Calu3 (cell line): ENCODE data around the gene HBEGF. TPM values are rescaled to one million over a fixed set of nuclear protein-coding genes. Genes with fewer than 3 reads are reported as not detected.

ENCODE experiments used
- BruUV-seq: library from RNA; stranded (reverse); fragments of 400-500 nt; replicated peaks from 2 replicates; lab custom pipeline; 2021; lab: Mats Ljungman, UMichigan
- CTCF ChIA-PET: fragments of 300-600 bp; sonication (Branson Sonifier 250); formaldehyde crosslinking; loops from one replicate; lab custom pipeline; 2022; ENCODE audit warnings: antibody characterized with exemption; lab: Charles Lee
- DNase-seq: peaks from one replicate; pipeline ENCODE4 v3.0.0; 2022
- H3K27ac Mint-ChIP-seq: one replicate; pipeline ENCODE4 v1.8.0; 2022; ENCODE audit warnings: mixed read lengths; ENCODE audit not compliant: unreplicated experiment
- H3K27me3 Mint-ChIP-seq: one replicate; pipeline ENCODE4 v1.8.0; 2022; ENCODE audit warnings: mixed read lengths; ENCODE audit not compliant: unreplicated experiment
- H3K36me3 Mint-ChIP-seq: one replicate; pipeline ENCODE4 v1.8.0; 2022; ENCODE audit warnings: mild to moderate bottlenecking, moderate library complexity, mixed read lengths; ENCODE audit not compliant: insufficient read depth, unreplicated experiment
- H3K4me1 Mint-ChIP-seq: one replicate; pipeline ENCODE4 v1.8.0; 2022; ENCODE audit warnings: mild to moderate bottlenecking, low read depth, mixed read lengths; ENCODE audit not compliant: unreplicated experiment
- H3K4me3 Mint-ChIP-seq: one replicate; pipeline ENCODE4 v1.8.0; 2022; ENCODE audit warnings: mild to moderate bottlenecking, low read depth, moderate library complexity, mixed read lengths; ENCODE audit not compliant: unreplicated experiment
- H3K9me3 Mint-ChIP-seq: one replicate; pipeline ENCODE4 v1.8.0; 2022; ENCODE audit warnings: low read depth, mixed read lengths; ENCODE audit not compliant: unreplicated experiment
- CTCF ChIP-seq: fragments of 200-600 bp; IDR thresholded peaks from one replicate; pipeline ENCODE4 v1.8.0; 2022; ENCODE audit warnings: antibody characterized with exemption; ENCODE audit not compliant: unreplicated experiment
- intact Hi-C: fragments of 100-400 bp; cut with micrococcal nuclease; formaldehyde crosslinking; loops from one replicate; pipeline ENCODE4 v1.10.0; 2022; ENCODE audit not compliant: unreplicated experiment
- total RNA-seq: library from RNA; stranded (reverse); gene quantifications from 2 replicates; pipeline ENCODE4 v1.2.3, GENCODE V29; 2022

Gene HBEGF
- total RNA-seq, 1 experiment from 2014 or later: 7.2 TPM

GRCh38 chr5:140336388-140336787 lies 10.0 kb downstream of the HBEGF start:
- no peak overlapping the region for H3K27ac Mint-ChIP-seq
- H3K9me3 Mint-ChIP-seq: no peaks in the 10 kb centered on the region
- intact Hi-C loops: no loop called here
- peaks cover 30% of the 10 kb centered on the region for H3K36me3 Mint-ChIP-seq
- TF ChIP-seq CTCF: no peak
- no peak for DNase-seq
- H3K27me3 Mint-ChIP-seq: no peaks in the 10 kb centered on the region
- CTCF ChIA-PET: interaction anchor here (0.7 to 1.4 kb wide), 4 partner anchors 10 to 46 kb away, joined by 3 to 5 read pairs (median 5); partner anchors contain the start of gene HBEGF
- no peak overlapping the region for H3K4me3 Mint-ChIP-seq
- no peaks in the 10 kb centered on the region for H3K4me1 Mint-ChIP-seq
- no TSS peak for BruUV-seq

GRCh38 chr5:140331638-140332037 lies 14.8 kb downstream of the HBEGF start:
- Mint-ChIP-seq H3K4me1 (no peaks in the 10 kb centered on the region), H3K4me3 (no peak overlapping the region), H3K27ac (no peak overlapping the region), H3K27me3 (no peaks in the 10 kb centered on the region), H3K9me3 (no peaks in the 10 kb centered on the region), H3K36me3 (peaks cover 17% of the 10 kb centered on the region)
- no peak for DNase-seq
- CTCF ChIA-PET: no interaction called here
- no TSS peak for BruUV-seq
- no peak for TF ChIP-seq CTCF
- intact Hi-C loops: no loop called here

GRCh38 chr5:140329739-140330481 lies 16.5 kb downstream of the HBEGF start:
- no TSS peak for BruUV-seq
- Mint-ChIP-seq H3K9me3 (no peaks in the 10 kb centered on the region), H3K27ac (no peak overlapping the region), H3K4me3 (no peak overlapping the region), H3K4me1 (peaks cover under 1% of the 10 kb centered on the region), H3K36me3 (peaks cover 6% of the 10 kb centered on the region), H3K27me3 (no peaks in the 10 kb centered on the region)
- intact Hi-C loops: no loop called here
- TF ChIP-seq CTCF: no peak
- CTCF ChIA-PET: interaction anchor here (0.6 to 1.1 kb wide), 3 partner anchors 25 to 78 kb away, joined by 3 to 5 read pairs (median 4); no protein-coding TSS in a partner anchor
- DNase-seq: no peak

- intact Hi-C loops: no loop called here
- BruUV-seq: no TSS peak
- no peak for DNase-seq
- TF ChIP-seq CTCF: no peak
- no peak overlapping the region for H3K27ac Mint-ChIP-seq
- H3K9me3 Mint-ChIP-seq: no peaks in the 10 kb centered on the region
- H3K4me3 Mint-ChIP-seq: no peak overlapping the region
- CTCF ChIA-PET: interaction anchor here (0.6 to 1.8 kb wide), 3 partner anchors 18 to 27 kb away, joined by 3 to 6 read pairs (median 3); partner anchors contain the start of gene HBEGF
- no peaks in the 10 kb centered on the region for H3K36me3 Mint-ChIP-seq
- no peaks in the 10 kb centered on the region for H3K27me3 Mint-ChIP-seq
- H3K4me1 Mint-ChIP-seq: peaks cover 16% of the 10 kb centered on the region
Measured at GRCh38 chr5:140328036-140328764, 18.2 kb downstream of the HBEGF start.
